Lower leg skin (tissue), 3 donors: ENCODE data around the gene CD7.

Source experiments
- CTCF ChIP-seq, 3 donors: fragments of 450-650 bp; IDR thresholded peaks; one replicate each; pipeline ENCODE4 v1.5.1; 2016; ENCODE audit warnings: antibody characterized with exemption in 3 of 3, mild to moderate bottlenecking in 3 of 3, moderate library complexity in 2 of 3
- POLR2A ChIP-seq, 2 donors: fragments of 450-650 bp; IDR thresholded peaks; one replicate each; pipeline ENCODE4 v1.6.1; 2016 to 2017; ENCODE audit warnings: antibody characterized with exemption in 2 of 2, mild to moderate bottlenecking in 1 of 2, moderate library complexity in 1 of 2

- TF ChIP-seq POLR2A (IDR thresholded peaks at IDR 0.05) (no peak), CTCF (IDR thresholded peaks at IDR 0.05) (no peak)
Observed at GRCh38 chr17:82271401-82271800, 46.0 kb downstream of the CD7 start.
